GM12878 (cell line): Measurements from ENCODE around the gene TSPAN10.

ENCODE experiments used
- BACH1 ChIP-seq: fragments of 450-650 bp; IDR thresholded peaks from 2 replicates; pipeline ENCODE4 v1.6.1; 2017; ENCODE audit warnings: mild to moderate bottlenecking, borderline replicate concordance
- BCL11A ChIP-seq: IDR thresholded peaks from 2 replicates; pipeline ENCODE4 v1.6.1; 2011; ENCODE audit warnings: low read depth, low read length
- EGR1 ChIP-seq, 2 experiments: IDR thresholded peaks; 1 replicate in 1 of 2; 2 replicates in 1 of 2; pipeline ENCODE4 v1.6.1; 2011 to 2012; ENCODE audit warnings: low read depth in 2 of 2, low read length in 2 of 2, borderline replicate concordance in 1 of 2, mild to moderate bottlenecking in 1 of 2, moderate library complexity in 1 of 2
- JUNB ChIP-seq: IDR thresholded peaks from 2 replicates; pipeline ENCODE4 v1.6.1; 2016; ENCODE audit warnings: antibody characterized with exemption, mild to moderate bottlenecking
- ZNF217 ChIP-seq: fragments of 450-650 bp; IDR thresholded peaks from 2 replicates; pipeline ENCODE4 v1.6.1; 2017; ENCODE audit warnings: antibody characterized with exemption, mild to moderate bottlenecking
- TF ChIP-seq, protein P1 (sequence below): fragments of 450-650 bp; IDR thresholded peaks from 2 replicates; pipeline ENCODE4 v1.6.1; 2017; ENCODE audit warnings: antibody characterized with exemption, mild to moderate bottlenecking, moderate library complexity
- TF ChIP-seq, protein P2 (sequence below), 3 experiments: IDR thresholded peaks in 2 of 3; conservative IDR thresholded peaks in 1 of 3; 2 replicates each; pipeline ENCODE4 v1.5.1; 2011; ENCODE audit warnings: low read depth in 3 of 3, low read length in 3 of 3, mild to moderate bottlenecking in 3 of 3, control low read depth in 2 of 3, moderate library complexity in 2 of 3, inconsistent platforms in 1 of 3, mixed read lengths in 1 of 3; ENCODE audit not compliant: control insufficient read depth in 2 of 3, insufficient read depth in 1 of 3; ENCODE audit errors: extremely low read depth in 1 of 3

DNA sequence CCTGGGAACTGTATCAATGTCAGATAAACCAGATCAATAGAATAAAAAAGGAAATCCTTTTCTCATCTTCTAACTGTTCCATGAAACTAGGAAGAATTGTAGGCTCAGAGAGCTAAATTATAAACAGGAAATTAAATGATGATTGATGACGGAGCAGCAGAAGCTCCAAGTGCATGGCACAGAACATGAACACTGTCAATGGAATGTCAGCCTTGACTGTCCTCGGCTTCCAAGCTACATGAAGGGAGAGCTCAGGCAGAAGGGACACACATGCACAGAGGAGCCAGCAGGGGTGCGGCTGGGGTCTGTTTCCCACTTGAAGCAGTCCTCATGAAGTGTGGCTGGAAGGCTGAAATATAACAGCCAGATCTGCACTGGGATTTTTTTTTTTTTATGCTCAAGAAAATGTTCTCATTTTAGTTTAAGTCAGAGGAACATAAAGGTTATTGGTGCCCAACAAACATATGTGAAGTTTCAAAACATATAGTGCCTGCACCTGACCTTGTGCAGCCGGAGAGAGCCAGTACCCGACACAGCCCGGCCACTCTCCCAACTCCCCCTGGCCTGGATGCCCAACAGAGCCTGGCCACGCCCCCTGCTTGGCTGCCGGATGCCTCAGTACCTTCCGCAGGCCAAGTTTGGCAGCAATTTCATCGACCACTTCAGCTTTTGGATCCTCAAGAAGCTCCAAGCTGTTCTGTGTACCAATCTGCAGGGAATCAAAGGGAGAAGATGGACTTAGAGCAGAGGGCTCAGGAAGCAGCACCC lies 37.1 kb upstream of the TSPAN10 start:
- TF ChIP-seq, protein P1, sequence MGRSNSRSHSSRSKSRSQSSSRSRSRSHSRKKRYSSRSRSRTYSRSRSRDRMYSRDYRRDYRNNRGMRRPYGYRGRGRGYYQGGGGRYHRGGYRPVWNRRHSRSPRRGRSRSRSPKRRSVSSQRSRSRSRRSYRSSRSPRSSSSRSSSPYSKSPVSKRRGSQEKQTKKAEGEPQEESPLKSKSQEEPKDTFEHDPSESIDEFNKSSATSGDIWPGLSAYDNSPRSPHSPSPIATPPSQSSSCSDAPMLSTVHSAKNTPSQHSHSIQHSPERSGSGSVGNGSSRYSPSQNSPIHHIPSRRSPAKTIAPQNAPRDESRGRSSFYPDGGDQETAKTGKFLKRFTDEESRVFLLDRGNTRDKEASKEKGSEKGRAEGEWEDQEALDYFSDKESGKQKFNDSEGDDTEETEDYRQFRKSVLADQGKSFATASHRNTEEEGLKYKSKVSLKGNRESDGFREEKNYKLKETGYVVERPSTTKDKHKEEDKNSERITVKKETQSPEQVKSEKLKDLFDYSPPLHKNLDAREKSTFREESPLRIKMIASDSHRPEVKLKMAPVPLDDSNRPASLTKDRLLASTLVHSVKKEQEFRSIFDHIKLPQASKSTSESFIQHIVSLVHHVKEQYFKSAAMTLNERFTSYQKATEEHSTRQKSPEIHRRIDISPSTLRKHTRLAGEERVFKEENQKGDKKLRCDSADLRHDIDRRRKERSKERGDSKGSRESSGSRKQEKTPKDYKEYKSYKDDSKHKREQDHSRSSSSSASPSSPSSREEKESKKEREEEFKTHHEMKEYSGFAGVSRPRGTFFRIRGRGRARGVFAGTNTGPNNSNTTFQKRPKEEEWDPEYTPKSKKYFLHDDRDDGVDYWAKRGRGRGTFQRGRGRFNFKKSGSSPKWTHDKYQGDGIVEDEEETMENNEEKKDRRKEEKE = no peak
- TF ChIP-seq ZNF217 (no peak), BACH1 (no peak), EGR1 (IDR thresholded peaks at IDR 0.05; ENCODE audit: borderline replicate concordance in 1 of 2, low read depth in 2 of 2, low read length in 2 of 2) (no peak), JUNB (no peak), BCL11A (no peak)
- TF ChIP-seq, protein P2, sequence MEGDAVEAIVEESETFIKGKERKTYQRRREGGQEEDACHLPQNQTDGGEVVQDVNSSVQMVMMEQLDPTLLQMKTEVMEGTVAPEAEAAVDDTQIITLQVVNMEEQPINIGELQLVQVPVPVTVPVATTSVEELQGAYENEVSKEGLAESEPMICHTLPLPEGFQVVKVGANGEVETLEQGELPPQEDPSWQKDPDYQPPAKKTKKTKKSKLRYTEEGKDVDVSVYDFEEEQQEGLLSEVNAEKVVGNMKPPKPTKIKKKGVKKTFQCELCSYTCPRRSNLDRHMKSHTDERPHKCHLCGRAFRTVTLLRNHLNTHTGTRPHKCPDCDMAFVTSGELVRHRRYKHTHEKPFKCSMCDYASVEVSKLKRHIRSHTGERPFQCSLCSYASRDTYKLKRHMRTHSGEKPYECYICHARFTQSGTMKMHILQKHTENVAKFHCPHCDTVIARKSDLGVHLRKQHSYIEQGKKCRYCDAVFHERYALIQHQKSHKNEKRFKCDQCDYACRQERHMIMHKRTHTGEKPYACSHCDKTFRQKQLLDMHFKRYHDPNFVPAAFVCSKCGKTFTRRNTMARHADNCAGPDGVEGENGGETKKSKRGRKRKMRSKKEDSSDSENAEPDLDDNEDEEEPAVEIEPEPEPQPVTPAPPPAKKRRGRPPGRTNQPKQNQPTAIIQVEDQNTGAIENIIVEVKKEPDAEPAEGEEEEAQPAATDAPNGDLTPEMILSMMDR (IDR thresholded peaks at IDR 0.05 in 2 of 3, conservative IDR thresholded peaks at IDR 0.05 in 1 of 3; ENCODE audit: control insufficient read depth in 2 of 3, extremely low read depth in 1 of 3, insufficient read depth in 1 of 3, low read depth in 3 of 3, low read length in 3 of 3) = no peak
